PC-3 (cell line): ENCODE data around the gene PDCD11. TPM values are rescaled to one million over a fixed set of nuclear protein-coding genes. Genes with fewer than 3 reads are reported as not detected.
"Not testable (repeated sequence)": the region's sequence is repeated elsewhere in the genome, so short reads cannot be mapped to it uniquely, and the experiment has no call there.

Experiments used
- ATAC-seq: fragments of 200-7000 bp; cut with Tn5 transposase; 2 replicates; pipeline ENCODE4 v1.9.1; 2020; ENCODE audit warnings: mild to moderate bottlenecking, moderate library complexity
- BruUV-seq: library from RNA; stranded (reverse); fragments of 400-500 nt; replicated peaks from 2 replicates; lab custom pipeline; 2021; lab: Mats Ljungman, UMichigan
- CTCF ChIA-PET: fragments of 300-600 bp; sonication (Branson Sonifier 250); formaldehyde crosslinking; loops from one replicate; lab custom pipeline; 2022; ENCODE audit warnings: antibody characterized with exemption; lab: Charles Lee
- POLR2A ChIA-PET: fragments of 300-600 bp; sonication (Branson Sonifier 250); formaldehyde crosslinking; loops from one replicate; lab custom pipeline; 2022; ENCODE audit warnings: antibody characterized with exemption; ENCODE audit not compliant: unreplicated experiment; lab: Charles Lee
- DNase-seq: peaks from one replicate; pipeline ENCODE4 v3.0.0-alpha.2; 2015
- H2AFZ ChIP-seq: fragments of 300-600 bp; sonication (generic); 2 replicates; pipeline ENCODE4 v1.6.0; 2016; ENCODE audit warnings: antibody characterized with exemption, low read length
- H3F3A ChIP-seq: fragments of 300-600 bp; sonication (generic); one replicate; pipeline ENCODE4 v1.6.0; 2017; ENCODE audit warnings: antibody characterized with exemption, low read length, control low read depth, mild to moderate bottlenecking; ENCODE audit not compliant: unreplicated experiment
- H3K27ac ChIP-seq: fragments of 300-600 bp; sonication (generic); 2 replicates; pipeline ENCODE4 v1.5.1; 2016; ENCODE audit warnings: mild to moderate bottlenecking, low read length
- H3K27me3 ChIP-seq: fragments of 300-600 bp; sonication (generic); 2 replicates; pipeline ENCODE4 v1.6.1; 2016; ENCODE audit warnings: low read length, mixed read lengths
- H3K36me3 ChIP-seq: fragments of 300-600 bp; sonication (generic); 2 replicates; pipeline ENCODE4 v1.6.1; 2016; ENCODE audit warnings: low read depth, mixed run types, low read length, mixed read lengths
- H3K4me1 ChIP-seq: fragments of 300-600 bp; sonication (generic); 2 replicates; pipeline ENCODE4 v1.5.1; 2016; ENCODE audit warnings: low read length; ENCODE audit not compliant: insufficient read depth
- H3K4me2 ChIP-seq: fragments of 300-600 bp; sonication (generic); 2 replicates; pipeline ENCODE4 v1.6.0; 2016; ENCODE audit warnings: low read length
- H3K4me3 ChIP-seq: fragments of 300-600 bp; sonication (generic); 2 replicates; pipeline ENCODE4 v1.5.1; 2016; ENCODE audit warnings: mild to moderate bottlenecking, low read length, mixed read lengths
- H3K79me2 ChIP-seq: fragments of 300-600 bp; sonication (generic); 2 replicates; pipeline ENCODE4 v1.6.1; 2017; ENCODE audit warnings: low read length, mixed read lengths
- H3K9ac ChIP-seq: fragments of 300-600 bp; sonication (generic); 2 replicates; pipeline ENCODE4 v1.6.0; 2016; ENCODE audit warnings: mild to moderate bottlenecking, low read length
- H3K9me2 ChIP-seq: fragments of 300-600 bp; sonication (generic); replicated peaks from 2 replicates; pipeline ENCODE4 v1.6.1; 2016; ENCODE audit warnings: mixed run types, low read length, mixed read lengths
- H3K9me3 ChIP-seq: fragments of 300-600 bp; sonication (generic); 2 replicates; pipeline ENCODE4 v1.6.1; 2016; ENCODE audit warnings: low read length, mixed read lengths
- H4K20me1 ChIP-seq: fragments of 300-600 bp; sonication (generic); 2 replicates; pipeline ENCODE4 v1.6.1; 2016; ENCODE audit warnings: low read length, mixed read lengths
- CTCF ChIP-seq: fragments of 300-600 bp; sonication (generic); conservative IDR thresholded peaks from 2 replicates; pipeline ENCODE4 v1.5.1; 2017; ENCODE audit warnings: antibody characterized with exemption, low read depth, mild to moderate bottlenecking, low read length
- EZH2 ChIP-seq: fragments of 300-600 bp; sonication (generic); IDR thresholded peaks from one replicate; pipeline ENCODE4 v1.6.1; 2017; ENCODE audit warnings: antibody characterized with exemption, mild to moderate bottlenecking, low read length; ENCODE audit not compliant: unreplicated experiment
- EZH2phosphoT487 ChIP-seq: fragments of 300-600 bp; sonication (generic); IDR thresholded peaks from 2 replicates; pipeline ENCODE4 v1.6.1; 2018; ENCODE audit warnings: mild to moderate bottlenecking, antibody characterized with exemption, low read length, borderline replicate concordance
- intact Hi-C: fragments of 100-400 bp; cut with micrococcal nuclease; formaldehyde crosslinking; loops from 2 replicates; pipeline ENCODE4 v1.9.0; 2023
- total RNA-seq: library from RNA; depleted of rRNA; stranded (reverse); fragments of >200 nt; gene quantifications from 2 replicates; pipeline ENCODE4 v1.2.3, GENCODE V29; 2014

The PDCD11 gene
- total RNA-seq, 1 experiment from 2014 or later, result 41.9 TPM

DNA sequence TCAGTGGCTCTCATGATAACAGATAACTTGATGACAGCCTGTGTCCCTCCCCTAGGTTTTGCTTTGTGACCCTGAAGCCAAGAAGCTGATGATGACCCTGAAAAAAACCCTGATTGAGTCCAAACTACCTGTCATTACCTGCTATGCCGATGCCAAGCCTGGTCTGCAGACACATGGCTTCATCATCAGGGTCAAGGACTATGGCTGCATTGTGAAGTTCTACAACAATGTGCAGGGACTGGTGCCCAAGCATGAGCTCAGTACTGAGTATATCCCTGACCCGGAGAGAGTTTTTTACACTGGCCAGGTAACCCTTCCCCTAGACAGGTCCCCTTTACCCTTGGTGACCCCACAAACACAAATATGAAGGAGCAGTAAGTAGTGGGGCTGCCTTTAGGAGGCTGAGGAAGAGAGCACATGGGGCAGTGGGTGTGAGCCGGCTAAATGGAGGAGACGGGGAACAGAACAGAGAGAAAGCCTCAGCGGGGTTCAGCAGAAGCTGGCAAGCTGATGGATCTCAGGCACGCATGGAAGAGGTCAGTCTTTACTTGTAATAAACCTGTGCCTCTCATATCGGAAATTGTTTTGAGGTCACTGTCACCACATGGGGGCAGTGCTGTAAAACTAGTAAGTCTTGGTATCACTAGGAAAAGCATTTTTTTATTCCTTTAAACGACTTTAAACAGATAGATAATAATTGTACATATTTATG, 20.2 kb downstream of the PDCD11 start:
- no peak overlapping the region for H3K4me2 ChIP-seq
- ATAC-seq (peak; percentile 29; the same call in 1 of the 2 replicates), DNase-seq (peak; percentile 68)
- no peaks in the 10 kb centered on the region for H3K4me1 ChIP-seq
- H3K79me2 ChIP-seq, result no peaks in the 10 kb centered on the region
- no peak overlapping the region for H3K4me3 ChIP-seq
- TF ChIP-seq CTCF (peak; percentile 66), EZH2 (no peak)
- no peak overlapping the region for H3K9ac ChIP-seq
- H3K9me2 ChIP-seq, result no peaks in the 10 kb centered on the region
- ChIA-PET POLR2A (no interaction called here), CTCF (interaction anchor here (0.6 kb wide), 1 partner anchor 49 kb away, joined by 3 read pairs; no protein-coding TSS in a partner anchor)
- H3F3A ChIP-seq, result no peaks in the 10 kb centered on the region
- H3K36me3 ChIP-seq, result peaks cover 68% of the 10 kb centered on the region
- H3K27me3 ChIP-seq, result no peaks in the 10 kb centered on the region
- H3K9me3 ChIP-seq, result no peaks in the 10 kb centered on the region
- H2AFZ ChIP-seq, result no peak overlapping the region
- H3K27ac ChIP-seq, result no peak overlapping the region
- BruUV-seq, result no TSS peak
- intact Hi-C loops, result loop anchor here (1.0 kb wide), 1 partner anchor 69 kb away; no protein-coding TSS in a partner anchor
- H4K20me1 ChIP-seq, result no peaks in the 10 kb centered on the region

DNA sequence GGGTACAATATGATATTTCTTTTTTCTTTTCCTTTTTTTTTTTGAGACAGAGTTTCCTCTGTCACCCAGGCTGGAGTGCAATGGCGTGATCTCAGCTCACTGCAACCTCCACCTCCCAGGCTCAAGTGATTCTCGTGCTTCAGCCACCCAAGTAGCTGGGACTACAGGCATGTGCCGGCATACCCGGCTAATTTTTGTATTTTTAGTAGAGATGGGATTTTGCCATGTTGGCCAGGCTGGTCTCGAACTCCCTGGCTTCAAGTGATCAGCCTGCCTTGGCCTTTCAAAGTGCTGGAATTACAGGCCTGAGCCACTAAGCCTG, 20.7 kb downstream of the PDCD11 start:
- H3K9ac ChIP-seq, ATAC-seq, BruUV-seq, H4K20me1 ChIP-seq, H2AFZ ChIP-seq, H3K27ac ChIP-seq, H3K4me1 ChIP-seq, H3K27me3 ChIP-seq, POLR2A ChIA-PET, H3K79me2 ChIP-seq, DNase-seq, CTCF ChIA-PET, H3F3A ChIP-seq, H3K9me3 ChIP-seq, H3K9me2 ChIP-seq, H3K4me2 ChIP-seq, H3K4me3 ChIP-seq, intact Hi-C loops: not testable (repeated sequence)
- peaks cover 68% of the 10 kb centered on the region for H3K36me3 ChIP-seq

DNA sequence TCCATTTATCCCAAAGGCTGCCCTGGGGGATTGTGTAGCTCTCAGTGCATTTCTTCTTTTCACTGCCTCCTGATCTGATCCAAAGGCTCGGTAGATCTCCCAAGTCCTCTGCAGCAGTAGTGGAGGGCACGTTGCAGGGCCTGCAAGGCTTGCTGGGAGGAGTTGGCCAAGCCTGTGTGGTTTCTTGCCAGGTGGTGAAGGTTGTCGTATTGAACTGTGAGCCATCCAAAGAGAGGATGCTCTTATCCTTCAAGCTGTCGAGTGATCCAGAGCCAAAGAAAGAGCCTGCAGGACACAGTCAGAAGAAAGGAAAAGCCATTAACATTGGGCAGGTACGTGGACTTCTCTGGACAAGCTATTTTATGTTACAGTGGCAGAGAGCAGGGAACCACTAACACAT, 21.2 kb downstream of the PDCD11 start:
- H3K79me2 ChIP-seq, result no peaks in the 10 kb centered on the region
- H3K9me2 ChIP-seq, result no peaks in the 10 kb centered on the region
- no peaks in the 10 kb centered on the region for H3K9me3 ChIP-seq
- H3K4me2 ChIP-seq, result no peak overlapping the region
- no peak overlapping the region for H3K9ac ChIP-seq
- no peak for TF ChIP-seq EZH2phosphoT487
- TF ChIP-seq CTCF, result no peak
- TF ChIP-seq EZH2, result no peak
- no TSS peak for BruUV-seq
- ATAC-seq (no peak), DNase-seq (no peak)
- no peaks in the 10 kb centered on the region for H3K4me1 ChIP-seq
- ChIA-PET CTCF (no interaction called here), POLR2A (no interaction called here)
- no peaks in the 10 kb centered on the region for H4K20me1 ChIP-seq
- H2AFZ ChIP-seq, result no peak overlapping the region
- intact Hi-C loops, result no loop called here
- H3K4me3 ChIP-seq, result no peak overlapping the region
- peaks cover 70% of the 10 kb centered on the region for H3K36me3 ChIP-seq
- H3F3A ChIP-seq, result no peaks in the 10 kb centered on the region
- H3K27me3 ChIP-seq, result no peaks in the 10 kb centered on the region
- no peak overlapping the region for H3K27ac ChIP-seq
